Adrenal gland (tissue), 5 donors: ENCODE data around the gene TRIM40.

Source experiments
- CTCF ChIP-seq, 6 experiments: fragments of 450-650 bp in 4 of 6; fragments of 200-600 bp in 2 of 6; sonication (generic) in 1 of 6; IDR thresholded peaks; 1 replicate in 5 of 6; 2 replicates in 1 of 6; pipeline versions ENCODE4 v1.5.1 to v1.8.0; 2016 to 2021; ENCODE audit warnings: antibody characterized with exemption in 6 of 6, mild to moderate bottlenecking in 2 of 6, moderate library complexity in 1 of 6
- POLR2A ChIP-seq, 2 donors: fragments of 450-650 bp; IDR thresholded peaks; one replicate each; pipeline ENCODE4 v1.6.1; 2017; ENCODE audit warnings: antibody characterized with exemption in 2 of 2, mild to moderate bottlenecking in 2 of 2, moderate library complexity in 1 of 2
- donor health status: DM: no; HTN: no; CAD: no.

GRCh38 chr6:30164714-30165113 is 28.8 kb downstream of the TRIM40 start:
- TF ChIP-seq CTCF (IDR thresholded peaks at IDR 0.05), result no peak
- no peak for TF ChIP-seq POLR2A (IDR thresholded peaks at IDR 0.05)
